Stimulated activated CD8-positive, alpha-beta memory T cell treated with anti-CD3 and anti-CD28 coated beads, Interleukin-4, amount 100 ng/mL, for 48 hours (primary cell): ENCODE data around the gene PRDM13.
"Not testable (repeated sequence)": the region's sequence is repeated elsewhere in the genome, so short reads cannot be mapped to it uniquely, and the experiment has no call there.

Experiments
- DNase-seq: peaks from one replicate; pipeline ENCODE4 v3.0.0-alpha.2; 2020

The PRDM13 gene

DNA sequence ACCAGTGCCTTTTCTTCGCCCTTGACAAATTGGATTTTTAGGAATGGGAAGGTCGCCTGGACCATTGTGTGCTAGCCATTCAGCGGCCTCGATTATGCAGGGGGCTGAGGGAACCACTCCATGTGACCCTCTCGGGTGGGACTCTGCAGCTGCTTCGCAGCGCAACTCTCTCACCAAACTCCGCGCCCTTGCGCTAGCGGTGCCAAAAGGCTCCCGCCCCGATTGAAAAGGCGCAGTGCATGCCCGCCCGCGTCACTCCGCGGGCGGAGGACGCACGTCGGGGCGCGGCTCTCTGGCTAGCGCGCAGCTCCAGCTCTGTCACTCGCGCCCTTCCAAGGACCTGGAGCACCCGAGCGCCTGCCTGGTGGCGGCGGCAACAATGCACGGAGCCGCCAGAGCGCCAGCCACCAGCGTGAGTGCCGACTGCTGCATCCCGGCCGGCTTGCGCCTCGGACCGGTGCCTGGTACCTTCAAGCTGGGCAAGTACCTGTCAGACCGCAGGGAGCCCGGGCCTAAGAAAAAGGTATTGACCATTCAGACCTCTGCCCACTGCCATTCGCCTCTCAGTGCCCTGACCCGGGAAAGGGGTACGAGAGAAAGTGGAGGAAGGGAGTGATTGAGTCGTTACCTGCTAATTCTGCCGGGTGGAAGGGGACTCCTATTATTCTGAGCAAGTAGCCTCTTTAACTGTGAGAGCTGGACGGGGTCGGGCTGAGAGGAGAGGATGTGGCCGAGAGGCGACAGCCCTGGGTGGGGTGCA lies at the start of gene PRDM13:
Gene PRDM13, plus strand, starts transcription at position 178 of the 760 bp plus-strand sequence. Its CDS starts 202 bp downstream, at position 380.
- DNase-seq: peak; percentile 25

DNA sequence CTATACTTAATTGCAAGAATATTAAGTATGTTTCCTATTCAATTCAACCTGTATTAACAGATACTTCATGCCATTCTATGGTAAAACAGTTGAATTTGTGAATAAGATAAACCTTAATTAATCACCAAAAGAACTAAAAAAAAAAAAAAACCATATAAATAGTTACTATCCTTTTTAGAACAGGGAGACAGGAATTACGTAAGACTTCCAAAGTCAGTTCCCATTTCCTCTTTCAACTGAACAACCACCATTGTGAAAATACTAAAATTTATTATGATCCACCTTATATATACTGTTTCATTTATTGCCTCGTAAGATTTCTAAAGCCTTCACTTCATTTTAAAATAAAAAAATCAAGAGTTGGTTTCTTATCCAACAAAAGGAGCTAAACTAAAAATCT lies 47.6 kb upstream of the PRDM13 start:
- DNase-seq: no peak

DNA sequence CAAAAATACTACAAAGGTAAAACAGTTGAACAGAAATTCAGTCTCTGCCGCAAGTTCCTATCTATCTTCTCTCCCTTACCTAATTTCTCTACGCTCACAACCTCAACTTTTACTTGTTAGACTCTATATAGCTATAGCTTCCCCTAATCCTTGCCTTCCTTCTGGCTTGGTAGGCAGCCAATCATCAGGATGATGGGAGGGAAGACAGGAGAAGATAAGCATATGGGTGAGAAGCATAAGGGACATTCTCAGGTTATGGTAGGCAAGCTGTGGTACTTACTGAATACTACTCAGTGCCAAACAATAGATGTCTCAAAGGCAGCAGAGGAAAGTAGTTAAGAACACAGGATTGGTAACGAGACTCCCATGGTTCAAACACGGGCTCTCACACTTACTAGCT lies 46.0 kb upstream of the PRDM13 start:
- no peak for DNase-seq

DNA sequence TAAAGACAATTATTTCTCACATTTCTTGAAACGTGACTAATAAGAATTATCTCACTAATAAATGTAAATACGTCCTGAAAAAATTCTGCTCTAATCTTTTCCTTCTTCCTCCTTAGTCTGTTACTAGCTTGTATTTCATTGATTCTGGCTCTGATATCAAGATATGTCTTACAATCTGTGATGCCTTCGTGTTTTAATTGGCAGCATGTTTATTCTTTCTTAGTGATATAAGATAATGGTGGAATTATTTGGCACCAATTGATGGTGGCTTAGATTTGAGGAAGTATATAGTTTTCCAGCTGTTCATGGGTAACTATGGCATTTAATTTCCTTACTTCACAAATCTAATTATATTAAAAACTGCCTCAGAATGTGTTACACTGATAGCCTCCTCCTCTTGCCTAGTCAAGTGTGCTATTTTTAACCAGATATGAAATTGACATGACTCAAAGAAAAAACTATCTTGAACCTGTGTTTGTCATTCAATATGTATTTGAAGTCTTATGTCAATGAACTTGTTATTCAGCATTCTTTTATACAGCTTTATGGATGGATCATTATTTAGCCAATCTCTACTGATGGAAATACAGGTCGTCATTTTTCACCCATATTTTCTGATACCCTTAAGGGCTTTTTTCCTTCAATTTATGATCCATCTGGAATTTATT lies 43.4 kb upstream of the PRDM13 start:
- no peak for DNase-seq

DNA sequence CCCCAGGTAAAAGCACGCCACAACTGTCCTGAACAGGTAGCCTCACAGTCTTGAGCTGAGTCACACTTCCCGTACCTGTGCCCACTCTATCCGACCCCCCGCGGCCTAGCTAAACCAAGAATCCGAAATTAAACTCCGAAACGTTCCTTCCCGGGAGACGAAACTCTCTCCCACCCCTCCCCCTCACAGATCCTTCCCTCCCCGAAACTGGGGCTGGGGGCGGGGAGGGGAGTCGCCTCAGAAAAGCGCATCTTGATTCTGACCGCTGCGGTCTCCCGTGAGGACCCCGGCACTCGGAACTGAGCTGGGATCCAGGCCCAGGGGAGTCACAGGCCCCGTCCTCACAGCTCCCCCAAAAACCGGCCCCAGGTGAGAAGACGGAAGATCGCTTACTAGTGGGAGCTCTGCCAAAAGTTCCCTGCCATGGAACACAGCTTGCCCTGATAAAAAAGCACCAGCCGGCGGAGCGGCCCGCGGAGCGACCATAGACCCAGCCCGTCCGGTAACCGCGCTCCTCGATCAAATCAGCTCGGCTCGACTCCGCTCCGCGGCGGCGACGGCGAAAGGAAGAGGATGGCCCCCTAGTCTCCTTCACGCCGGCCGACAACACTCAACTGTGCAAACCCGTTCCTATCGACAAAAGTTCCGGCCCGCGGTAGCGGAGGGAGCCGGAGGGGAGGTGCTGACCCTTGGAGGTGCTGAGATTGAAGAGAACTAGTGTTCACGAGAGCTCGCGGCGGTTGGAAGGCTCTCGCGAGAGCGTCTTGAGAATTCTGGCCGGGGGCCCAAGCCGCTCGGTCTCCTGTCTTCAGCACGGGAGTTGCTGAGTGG lies 38.3 kb upstream of the PRDM13 start, which contains the start of gene CCNC:
Gene CCNC, minus strand, starts transcription at position 558 of the 831 bp plus-strand sequence. Its CDS starts 133 bp downstream, at position 425.
- DNase-seq: peak; percentile 94

DNA sequence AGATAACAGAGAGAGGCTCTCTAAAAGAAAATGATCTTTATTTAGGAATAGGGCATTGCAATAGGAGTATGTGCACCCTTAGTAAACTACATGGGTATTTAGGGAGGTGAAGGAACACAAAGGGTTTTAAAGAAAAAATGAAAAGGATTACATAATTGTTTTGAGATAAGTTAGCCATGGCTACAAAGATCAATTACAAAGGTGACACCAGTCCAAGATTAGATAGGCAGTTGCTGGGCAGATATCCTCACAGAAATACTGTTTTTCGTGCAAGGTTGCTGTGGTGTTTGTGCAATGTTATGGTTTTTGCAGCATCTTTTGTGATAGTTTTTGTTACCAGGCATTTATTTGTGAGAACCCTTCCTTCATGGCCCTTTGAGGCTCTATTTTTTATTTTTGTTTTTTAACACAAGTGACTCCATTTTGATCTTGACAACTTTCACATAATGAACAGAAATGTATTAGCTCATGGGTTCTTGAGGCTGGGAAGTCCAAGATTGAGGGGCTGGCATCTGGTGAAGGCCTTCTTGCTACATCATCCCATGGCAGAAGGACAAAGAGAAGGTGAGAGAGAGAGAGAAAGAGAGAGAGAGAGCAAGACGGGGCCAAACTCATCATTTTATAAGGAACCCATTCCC lies 32.5 kb upstream of the PRDM13 start:
- DNase-seq: no peak

DNA sequence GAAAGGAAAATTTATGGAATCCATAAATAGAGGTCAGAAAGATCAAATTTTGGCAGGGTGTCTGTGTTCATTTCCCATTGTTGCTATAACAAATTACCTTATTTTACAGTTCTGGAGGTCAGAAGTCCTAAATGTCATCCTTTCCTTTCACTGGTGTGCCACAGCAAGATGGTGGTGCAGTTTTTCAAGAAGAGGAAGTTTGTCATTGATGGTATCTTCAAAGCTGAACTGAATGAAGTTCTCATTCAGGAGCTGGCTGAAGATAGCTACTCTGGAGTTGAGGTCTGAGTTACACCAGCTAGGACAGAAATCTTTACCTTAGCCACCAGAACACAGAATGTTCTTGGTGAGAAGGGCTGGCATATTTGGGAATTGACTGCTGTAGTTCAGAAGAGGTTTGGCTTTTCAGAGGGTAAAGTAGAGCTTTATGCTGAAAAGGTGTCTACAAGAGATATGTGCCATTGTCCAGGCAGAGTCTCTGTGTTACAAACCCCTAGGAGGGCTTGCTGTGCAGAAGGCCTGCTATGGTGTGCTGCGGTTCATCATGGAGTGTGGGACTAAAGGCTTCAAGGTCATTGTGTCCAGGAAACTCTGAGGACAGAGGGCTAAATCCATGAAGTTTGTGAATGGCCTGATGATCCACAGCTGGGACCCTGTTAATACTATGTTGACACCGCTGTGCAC lies 30.9 kb upstream of the PRDM13 start:
- DNase-seq: no peak

DNA sequence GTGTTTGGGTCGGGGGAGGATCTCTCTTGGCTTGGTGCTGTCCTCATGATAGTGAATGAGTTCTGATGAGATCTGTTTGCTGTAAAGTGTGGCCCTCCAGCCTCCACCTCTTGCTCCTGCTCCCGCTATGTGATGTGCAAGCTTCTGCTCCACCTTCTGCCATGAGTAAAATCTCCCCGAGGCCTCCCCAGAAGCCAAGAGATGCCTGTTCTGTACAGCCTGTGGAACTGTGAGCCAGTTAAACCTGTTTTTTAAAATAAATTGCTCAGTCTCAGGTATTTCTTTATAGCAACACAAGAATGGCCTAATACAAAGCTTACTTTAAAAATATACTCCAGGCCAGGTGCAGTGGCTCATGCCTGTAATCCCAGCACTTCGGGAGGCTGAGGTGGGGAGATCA lies 26.9 kb upstream of the PRDM13 start:
- no peak for DNase-seq

DNA sequence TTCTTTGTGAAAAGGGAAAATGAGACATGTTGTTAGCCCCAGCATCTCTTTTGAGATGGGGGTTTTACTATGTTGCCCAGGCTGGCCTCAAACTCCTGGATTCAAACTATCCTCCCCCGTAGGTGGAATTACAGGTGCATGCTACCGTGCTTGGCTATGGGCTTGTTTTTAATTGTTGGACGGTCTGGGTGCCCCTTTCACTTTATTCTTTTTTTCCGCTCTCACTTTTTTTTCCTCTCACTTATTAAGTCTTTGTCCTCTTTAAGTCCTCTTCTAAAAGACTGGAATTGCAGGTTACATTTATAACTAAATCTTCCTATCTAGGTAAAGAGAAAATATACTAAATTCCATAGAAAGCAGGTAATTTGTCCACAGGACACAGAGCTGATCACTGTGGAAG lies 18.8 kb upstream of the PRDM13 start:
- no peak for DNase-seq

DNA sequence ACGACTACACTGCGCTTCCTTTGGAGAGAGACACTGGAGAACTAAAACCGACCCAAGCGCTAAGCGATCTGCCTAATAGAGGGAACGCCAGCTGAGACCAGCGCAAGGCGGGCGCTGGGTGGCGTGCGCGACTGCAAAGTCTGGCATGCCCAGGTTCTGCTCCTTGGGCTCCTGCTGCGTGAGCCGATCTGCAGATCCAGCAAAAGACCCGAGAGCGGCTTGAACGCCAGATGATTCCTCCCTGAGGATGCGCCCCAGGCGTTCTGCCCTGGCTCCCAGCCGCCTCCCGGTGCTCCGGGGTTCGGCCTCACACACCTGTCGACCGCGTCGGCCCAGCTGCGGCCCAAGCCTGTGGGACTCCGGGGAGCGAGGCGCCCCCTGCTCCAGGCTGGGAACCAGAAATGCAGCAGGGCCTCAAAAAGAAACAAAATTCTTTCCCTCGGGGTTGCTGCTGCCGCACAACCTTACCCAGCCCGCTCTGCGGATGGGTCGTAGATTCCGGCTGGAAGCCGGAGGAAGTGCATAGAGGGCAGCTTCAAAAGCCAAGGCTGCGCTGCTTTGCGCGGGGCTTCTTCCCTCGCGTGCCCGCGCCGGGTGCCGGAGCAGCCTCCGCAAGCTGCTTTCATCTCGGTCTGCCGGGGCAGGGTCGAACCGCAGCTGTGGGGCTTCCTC lies 17.9 kb upstream of the PRDM13 start:
- DNase-seq: peak; percentile 78

DNA sequence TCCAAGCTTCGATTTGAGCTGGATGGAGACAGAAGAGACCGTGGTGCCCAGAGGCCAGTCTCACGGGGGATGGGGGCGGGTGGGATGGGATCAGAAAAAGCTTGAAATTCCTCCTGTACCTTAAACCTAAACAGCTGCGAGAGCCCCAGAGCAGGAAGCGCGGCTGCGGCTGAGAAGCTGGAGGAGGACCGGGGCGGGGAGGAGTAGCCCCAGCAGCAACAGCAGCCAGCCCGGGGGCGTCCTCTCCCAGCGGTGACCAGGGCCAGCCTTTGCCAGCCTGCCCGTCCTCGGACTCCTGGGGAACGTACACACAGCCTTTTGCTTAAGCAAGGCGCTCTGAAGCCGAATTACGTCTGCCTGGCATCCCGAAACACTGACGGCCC lies 17.4 kb upstream of the PRDM13 start:
- DNase-seq: peak; percentile 26

DNA sequence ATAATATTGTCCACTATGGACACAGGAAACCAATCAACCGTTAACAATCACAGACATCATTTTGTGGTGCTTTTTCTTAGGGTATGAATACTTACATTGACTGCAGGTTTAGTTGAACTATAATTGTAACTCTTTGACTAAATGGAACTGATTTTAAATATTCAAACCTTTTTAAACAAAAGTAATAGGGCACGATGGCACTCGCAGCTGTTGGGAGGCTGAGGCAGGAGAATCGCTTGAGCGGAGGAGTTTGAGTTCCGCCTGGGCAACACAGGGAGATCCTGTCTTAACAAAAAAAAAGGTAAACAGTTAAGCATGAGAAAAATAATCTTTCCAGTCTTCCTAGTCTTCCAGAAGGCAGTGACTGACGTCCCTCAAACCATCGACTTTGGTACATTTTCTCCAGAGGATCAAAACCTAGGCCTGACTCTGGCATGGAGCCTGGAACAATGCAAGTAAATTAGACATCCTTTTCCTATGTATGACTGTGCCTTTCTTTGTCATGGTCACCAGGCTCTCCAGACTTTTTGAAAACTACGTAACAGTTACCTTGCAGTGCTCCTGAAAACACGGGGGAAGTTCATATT lies 16.6 kb upstream of the PRDM13 start:
- DNase-seq: no peak

DNA sequence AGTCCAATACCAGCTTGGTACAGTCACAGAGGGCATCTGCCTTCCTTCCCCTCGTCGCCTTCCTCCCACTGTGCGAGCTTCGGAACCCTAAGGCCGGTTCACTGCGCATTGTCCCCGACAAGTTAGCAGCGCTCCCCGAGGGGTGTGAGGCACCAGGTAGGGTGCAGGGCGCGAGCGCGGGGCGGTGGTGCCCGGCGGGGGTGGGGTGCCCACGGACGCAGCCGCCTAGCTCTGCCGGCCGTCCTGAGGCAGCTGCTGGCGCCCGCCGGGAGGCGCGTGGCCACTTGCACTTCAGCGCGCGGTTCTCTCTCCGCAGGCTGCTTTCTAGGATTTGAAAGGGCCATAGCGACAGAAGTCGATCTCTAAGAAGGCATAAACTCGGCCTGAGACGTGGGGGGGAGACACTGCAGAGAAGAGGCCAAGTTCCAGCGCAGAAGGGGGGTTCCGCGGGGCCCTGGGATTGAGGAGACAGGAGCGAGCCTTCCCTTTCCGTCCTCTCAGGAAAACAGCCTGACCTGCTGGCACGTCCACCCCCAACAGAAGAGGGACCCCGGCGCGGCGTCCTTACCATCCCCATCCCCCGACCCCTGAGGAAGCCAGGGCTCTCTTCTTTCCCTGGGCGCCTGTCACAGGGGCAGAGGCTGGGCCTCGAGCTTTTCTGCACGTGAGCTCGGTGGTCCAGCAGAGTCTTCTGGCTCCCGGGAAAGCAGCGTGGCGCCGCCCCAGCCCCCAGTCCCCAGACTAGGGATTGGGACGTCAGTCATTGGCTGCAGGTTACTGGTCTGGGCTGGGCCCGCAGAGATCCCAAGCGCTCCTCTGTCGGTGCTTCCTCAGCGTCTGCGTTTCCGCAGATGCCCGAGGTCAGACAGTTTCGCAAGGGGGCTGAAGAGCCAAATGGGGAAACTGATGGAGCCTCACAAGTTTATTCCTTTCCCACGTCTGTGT lies 15.6 kb upstream of the PRDM13 start:
- peak; percentile 26 for DNase-seq

DNA sequence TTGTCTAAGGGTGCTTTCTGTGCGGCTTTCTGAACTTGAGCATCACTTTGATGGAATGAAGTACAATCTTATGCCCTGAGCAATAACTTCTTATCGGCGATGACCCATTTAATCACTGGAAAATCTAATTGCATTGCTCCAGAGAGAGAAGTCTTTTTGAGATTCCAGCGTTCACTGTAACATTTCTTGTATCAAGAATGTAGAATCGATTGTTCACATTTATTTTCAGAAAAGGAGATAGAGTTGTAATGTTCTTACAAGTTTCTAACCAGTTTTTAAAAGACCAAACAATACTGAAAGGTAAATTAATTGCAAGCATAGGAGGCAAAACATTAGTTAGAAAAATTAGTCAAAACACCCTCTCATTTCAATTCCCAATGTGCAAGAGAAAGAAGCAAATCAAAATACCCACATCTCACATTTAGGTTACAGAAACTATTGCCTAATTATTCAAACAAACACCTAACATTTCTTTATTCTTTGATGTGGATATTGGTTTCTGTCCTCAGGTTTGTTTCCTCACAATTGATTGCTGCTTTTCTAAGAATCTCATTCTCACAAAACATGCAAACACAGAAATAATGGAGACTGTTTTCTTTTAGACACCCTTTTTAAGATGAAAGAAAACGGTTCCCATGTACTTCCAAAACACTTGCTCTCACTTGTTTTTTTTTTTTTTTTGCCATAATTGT lies 14.8 kb upstream of the PRDM13 start:
- DNase-seq: no peak

DNA sequence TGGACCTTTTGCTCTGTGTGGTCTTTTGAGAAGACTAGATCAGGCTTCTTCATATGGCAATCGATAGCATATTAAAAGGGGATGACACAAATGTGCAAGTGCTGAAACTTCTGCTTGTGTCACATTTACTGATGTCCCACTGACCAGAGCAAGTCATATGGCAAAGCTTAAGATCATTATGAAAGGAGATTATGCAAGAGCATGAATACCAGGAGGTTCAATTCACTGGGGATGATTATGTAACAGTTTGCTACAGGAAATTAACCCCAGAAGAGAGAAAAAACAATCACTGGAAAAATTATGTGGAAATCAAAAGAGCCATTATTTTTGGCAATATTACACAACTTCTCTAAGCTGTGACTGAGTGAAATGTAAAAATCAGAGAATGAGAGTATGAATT lies 13.7 kb upstream of the PRDM13 start:
- DNase-seq: no peak

DNA sequence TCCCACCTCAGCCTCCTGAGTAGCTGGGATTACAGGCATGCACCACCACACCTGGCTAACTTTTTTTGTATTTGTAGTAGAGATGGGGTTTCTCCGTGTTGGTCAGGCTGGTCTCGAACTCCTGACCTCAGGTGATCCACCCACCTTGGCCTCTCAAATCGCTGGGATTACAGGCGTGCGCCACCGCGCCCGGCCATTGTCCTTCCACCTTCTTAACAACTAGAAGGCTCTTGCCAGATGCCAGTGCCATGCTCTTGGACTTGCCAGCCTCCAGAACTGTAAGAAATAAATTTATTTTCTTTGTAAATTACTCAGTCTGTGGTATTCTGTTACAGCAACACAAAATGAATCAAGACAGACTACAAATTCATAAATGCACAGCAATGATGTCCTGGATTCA lies 11.9 kb upstream of the PRDM13 start:
- DNase-seq: not testable (repeated sequence)

DNA sequence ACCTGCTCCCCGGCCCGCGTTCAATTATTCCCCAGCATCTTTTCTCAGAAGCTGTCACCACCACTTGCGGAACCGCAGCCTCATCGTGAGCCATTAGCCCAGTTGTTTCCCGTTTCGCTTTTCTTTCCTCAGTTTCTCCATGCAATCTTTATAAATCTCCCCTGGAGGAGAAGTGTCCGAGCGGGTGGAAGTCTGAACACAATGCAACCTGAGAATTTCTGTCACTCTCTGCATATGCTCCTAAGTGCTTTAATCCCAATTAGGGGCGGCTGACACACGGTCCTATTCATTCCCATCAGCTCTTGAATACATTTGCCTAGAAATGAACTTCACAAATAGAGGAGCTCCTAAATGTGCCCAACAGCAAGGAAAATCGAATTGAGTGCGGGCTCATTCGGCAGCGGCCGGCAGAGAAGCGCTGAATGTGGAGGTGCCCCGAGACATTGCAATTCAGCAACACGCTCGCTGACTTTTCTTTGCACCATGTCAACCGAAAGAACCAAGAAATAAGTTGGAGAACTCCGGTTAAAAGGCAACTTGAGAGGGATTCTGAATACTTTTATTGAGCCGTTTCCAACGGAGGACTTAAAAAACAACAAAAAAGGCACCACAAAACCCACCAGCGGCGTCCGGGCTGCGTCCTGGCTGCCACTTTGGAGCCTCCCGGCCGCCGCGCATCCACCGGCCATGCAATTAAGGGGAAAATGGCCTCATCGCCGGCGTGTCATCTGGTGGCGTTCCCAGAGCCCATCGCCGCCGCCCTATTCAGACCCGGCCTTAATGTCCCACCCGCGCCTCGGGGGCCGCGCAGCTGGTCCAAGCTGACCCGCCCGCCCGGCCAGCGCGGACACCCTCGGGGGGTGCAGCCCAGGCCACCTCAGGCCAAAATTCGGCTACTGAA lies 3.9 kb upstream of the PRDM13 start:
- DNase-seq: peak; percentile 29

DNA sequence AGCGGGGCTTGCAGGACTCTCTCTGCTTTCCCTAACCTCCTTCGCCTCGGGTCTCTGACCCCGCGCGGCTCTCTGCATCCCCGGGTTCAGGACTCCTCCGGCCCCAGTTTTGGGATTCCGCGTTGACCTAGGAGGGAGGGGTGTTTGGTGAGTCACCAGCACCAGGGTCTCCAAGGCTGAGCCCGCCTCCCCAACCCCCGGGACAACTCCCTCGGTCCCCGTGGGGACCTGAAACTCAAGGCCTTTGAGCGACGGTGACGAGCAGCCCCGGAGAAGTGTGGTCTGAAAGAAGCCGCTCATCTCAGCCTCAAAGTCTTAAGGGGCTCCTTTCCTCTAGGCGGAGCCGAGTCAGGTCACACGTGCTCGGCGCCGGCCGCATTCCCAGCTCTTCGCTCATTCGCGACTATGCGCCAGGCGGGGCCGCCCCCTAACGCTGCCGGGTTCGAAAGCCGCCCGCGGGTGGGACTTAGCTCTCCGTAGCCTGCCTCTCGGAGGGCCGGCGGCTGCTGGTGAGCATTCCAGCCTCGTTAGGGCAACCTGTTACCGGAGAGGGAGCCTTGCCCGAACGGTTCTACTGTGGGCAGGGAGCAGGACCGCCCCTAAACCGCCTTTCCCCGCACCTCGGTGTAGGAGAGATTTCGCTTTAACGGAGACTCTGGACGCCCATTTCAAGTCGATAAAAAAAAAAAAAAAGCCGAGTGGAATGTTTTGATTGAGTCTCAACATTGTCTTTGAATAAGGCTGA lies 3.0 kb upstream of the PRDM13 start:
- DNase-seq: peak; percentile 59
